HepG2 (cell line): ENCODE measurements around the gene MAGI1. TPM values are rescaled to one million over a fixed set of nuclear protein-coding genes. Genes with fewer than 3 reads are reported as not detected.

Experiments
- ERF ChIP-seq: IDR thresholded peaks from 2 replicates; pipeline ENCODE4 v1.6.1; 2018; ENCODE audit warnings: missing biosample characterization, missing genetic modification reagents
- FOXK1 ChIP-seq: sonication (generic); formaldehyde crosslinking; IDR thresholded peaks from 2 replicates; pipeline ENCODE4 v1.4.0; 2020; ENCODE audit warnings: low read depth, missing genetic modification reagents, borderline replicate concordance
- SP4 ChIP-seq: sonication (generic); formaldehyde crosslinking; IDR thresholded peaks from 2 replicates; pipeline ENCODE4 v1.8.1; 2023; ENCODE audit warnings: mild to moderate bottlenecking, missing genetic modification reagents
- ZFP41 ChIP-seq: sonication (generic); formaldehyde crosslinking; IDR thresholded peaks from 2 replicates; pipeline ENCODE4 v1.4.0; 2020; ENCODE audit warnings: mild to moderate bottlenecking, missing genetic modification reagents, borderline replicate concordance
- ZNF256 ChIP-seq: sonication (generic); formaldehyde crosslinking; conservative IDR thresholded peaks from 2 replicates; pipeline ENCODE4 v1.4.0; 2020; ENCODE audit warnings: missing genetic modification reagents
- ZNF792 ChIP-seq: IDR thresholded peaks from 2 replicates; pipeline ENCODE4 v1.6.1; 2016
- ZSCAN22 ChIP-seq: sonication (generic); formaldehyde crosslinking; IDR thresholded peaks from 2 replicates; pipeline ENCODE4 v1.4.0; 2020; ENCODE audit warnings: mild to moderate bottlenecking, missing genetic modification reagents
- polyA plus RNA-seq, 8 experiments: library from polyadenylated mRNA; depleted of rRNA in 3 of 8; stranded (reverse) in 7 of 8; unstranded in 1 of 8; fragments of >200 nt; fragmentation: Illumina TruSeq in 4 of 8; extraction: Trizol in 4 of 8; gene quantifications; 2 replicates each; pipeline versions ENCODE4 v1.2.1 to v1.2.3, GENCODE V29; 2011 to 2016; ENCODE audit warnings: low read depth in 4 of 8, missing spikeins in 1 of 8, mixed read lengths in 1 of 8; ENCODE audit not compliant: insufficient read depth in 1 of 8
- total RNA-seq, 5 experiments: library from RNA; depleted of rRNA; stranded (reverse); fragments of >200 nt; fragmentation: Illumina TruSeq; extraction: Trizol; gene quantifications; 2 replicates each; pipeline ENCODE4 v1.2.3, GENCODE V29; 2016; ENCODE audit warnings: low read depth in 1 of 5
- TF ChIP-seq, protein P1 (sequence below): sonication (generic); formaldehyde crosslinking; IDR thresholded peaks from 2 replicates; pipeline ENCODE4 v1.4.0; 2020; ENCODE audit warnings: missing genetic modification reagents, borderline replicate concordance
- TF ChIP-seq, protein P2 (sequence below): sonication (generic); formaldehyde crosslinking; conservative IDR thresholded peaks from 2 replicates; pipeline ENCODE4 v1.8.0; 2022; ENCODE audit warnings: low read depth, missing genetic modification reagents
- TF ChIP-seq, protein P3 (sequence below): sonication (generic); formaldehyde crosslinking; IDR thresholded peaks from 2 replicates; pipeline ENCODE4 v1.4.0; 2020; ENCODE audit warnings: mild to moderate bottlenecking, missing genetic modification reagents
- TF ChIP-seq, protein P4 (sequence below): sonication (generic); formaldehyde crosslinking; IDR thresholded peaks from 2 replicates; pipeline ENCODE4 v1.4.0; 2020; ENCODE audit warnings: missing genetic modification reagents

The MAGI1 gene
- total and polyA plus RNA-seq, 2 of the 13 experiments (the other 11 are each of a cell fraction or from before 2014, with no cell fraction given) = 22.2 to 26.0 TPM

DNA sequence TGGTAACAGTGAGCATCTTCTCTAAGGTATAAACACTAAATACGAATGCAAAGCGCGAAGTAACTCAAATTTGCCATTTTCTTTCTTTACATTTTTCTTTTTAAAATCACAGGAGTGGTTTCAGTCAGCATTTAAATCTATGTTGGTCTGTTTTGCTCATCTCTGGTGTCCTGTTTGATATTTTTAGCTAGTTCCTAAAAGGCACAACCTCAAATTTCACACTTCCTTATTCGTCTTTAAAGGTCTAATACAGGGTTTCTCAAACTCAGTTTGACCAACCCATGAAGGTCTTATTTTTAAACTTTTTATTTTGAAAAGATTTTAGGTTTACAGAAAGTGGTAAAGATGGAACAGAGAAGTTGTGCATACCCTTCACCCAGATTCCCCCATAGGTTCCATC lies 201.1 kb downstream of the MAGI1 start (continued):
- TF ChIP-seq, protein P1, sequence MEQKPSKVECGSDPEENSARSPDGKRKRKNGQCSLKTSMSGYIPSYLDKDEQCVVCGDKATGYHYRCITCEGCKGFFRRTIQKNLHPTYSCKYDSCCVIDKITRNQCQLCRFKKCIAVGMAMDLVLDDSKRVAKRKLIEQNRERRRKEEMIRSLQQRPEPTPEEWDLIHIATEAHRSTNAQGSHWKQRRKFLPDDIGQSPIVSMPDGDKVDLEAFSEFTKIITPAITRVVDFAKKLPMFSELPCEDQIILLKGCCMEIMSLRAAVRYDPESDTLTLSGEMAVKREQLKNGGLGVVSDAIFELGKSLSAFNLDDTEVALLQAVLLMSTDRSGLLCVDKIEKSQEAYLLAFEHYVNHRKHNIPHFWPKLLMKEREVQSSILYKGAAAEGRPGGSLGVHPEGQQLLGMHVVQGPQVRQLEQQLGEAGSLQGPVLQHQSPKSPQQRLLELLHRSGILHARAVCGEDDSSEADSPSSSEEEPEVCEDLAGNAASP = no peak
- no peak for TF ChIP-seq ZSCAN22 (CRISPR knock-in tag)
- TF ChIP-seq ZFP41 (CRISPR knock-in tag) = no peak
- TF ChIP-seq FOXK1 (CRISPR knock-in tag) = no peak
- TF ChIP-seq SP4 (CRISPR knock-in tag) = no peak
- TF ChIP-seq, protein P2, sequence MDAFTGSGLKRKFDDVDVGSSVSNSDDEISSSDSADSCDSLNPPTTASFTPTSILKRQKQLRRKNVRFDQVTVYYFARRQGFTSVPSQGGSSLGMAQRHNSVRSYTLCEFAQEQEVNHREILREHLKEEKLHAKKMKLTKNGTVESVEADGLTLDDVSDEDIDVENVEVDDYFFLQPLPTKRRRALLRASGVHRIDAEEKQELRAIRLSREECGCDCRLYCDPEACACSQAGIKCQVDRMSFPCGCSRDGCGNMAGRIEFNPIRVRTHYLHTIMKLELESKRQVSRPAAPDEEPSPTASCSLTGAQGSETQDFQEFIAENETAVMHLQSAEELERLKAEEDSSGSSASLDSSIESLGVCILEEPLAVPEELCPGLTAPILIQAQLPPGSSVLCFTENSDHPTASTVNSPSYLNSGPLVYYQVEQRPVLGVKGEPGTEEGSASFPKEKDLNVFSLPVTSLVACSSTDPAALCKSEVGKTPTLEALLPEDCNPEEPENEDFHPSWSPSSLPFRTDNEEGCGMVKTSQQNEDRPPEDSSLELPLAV = no peak
- TF ChIP-seq, protein P3, sequence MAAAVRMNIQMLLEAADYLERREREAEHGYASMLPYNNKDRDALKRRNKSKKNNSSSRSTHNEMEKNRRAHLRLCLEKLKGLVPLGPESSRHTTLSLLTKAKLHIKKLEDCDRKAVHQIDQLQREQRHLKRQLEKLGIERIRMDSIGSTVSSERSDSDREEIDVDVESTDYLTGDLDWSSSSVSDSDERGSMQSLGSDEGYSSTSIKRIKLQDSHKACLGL (CRISPR knock-in tag) = no peak
- TF ChIP-seq, protein P4, sequence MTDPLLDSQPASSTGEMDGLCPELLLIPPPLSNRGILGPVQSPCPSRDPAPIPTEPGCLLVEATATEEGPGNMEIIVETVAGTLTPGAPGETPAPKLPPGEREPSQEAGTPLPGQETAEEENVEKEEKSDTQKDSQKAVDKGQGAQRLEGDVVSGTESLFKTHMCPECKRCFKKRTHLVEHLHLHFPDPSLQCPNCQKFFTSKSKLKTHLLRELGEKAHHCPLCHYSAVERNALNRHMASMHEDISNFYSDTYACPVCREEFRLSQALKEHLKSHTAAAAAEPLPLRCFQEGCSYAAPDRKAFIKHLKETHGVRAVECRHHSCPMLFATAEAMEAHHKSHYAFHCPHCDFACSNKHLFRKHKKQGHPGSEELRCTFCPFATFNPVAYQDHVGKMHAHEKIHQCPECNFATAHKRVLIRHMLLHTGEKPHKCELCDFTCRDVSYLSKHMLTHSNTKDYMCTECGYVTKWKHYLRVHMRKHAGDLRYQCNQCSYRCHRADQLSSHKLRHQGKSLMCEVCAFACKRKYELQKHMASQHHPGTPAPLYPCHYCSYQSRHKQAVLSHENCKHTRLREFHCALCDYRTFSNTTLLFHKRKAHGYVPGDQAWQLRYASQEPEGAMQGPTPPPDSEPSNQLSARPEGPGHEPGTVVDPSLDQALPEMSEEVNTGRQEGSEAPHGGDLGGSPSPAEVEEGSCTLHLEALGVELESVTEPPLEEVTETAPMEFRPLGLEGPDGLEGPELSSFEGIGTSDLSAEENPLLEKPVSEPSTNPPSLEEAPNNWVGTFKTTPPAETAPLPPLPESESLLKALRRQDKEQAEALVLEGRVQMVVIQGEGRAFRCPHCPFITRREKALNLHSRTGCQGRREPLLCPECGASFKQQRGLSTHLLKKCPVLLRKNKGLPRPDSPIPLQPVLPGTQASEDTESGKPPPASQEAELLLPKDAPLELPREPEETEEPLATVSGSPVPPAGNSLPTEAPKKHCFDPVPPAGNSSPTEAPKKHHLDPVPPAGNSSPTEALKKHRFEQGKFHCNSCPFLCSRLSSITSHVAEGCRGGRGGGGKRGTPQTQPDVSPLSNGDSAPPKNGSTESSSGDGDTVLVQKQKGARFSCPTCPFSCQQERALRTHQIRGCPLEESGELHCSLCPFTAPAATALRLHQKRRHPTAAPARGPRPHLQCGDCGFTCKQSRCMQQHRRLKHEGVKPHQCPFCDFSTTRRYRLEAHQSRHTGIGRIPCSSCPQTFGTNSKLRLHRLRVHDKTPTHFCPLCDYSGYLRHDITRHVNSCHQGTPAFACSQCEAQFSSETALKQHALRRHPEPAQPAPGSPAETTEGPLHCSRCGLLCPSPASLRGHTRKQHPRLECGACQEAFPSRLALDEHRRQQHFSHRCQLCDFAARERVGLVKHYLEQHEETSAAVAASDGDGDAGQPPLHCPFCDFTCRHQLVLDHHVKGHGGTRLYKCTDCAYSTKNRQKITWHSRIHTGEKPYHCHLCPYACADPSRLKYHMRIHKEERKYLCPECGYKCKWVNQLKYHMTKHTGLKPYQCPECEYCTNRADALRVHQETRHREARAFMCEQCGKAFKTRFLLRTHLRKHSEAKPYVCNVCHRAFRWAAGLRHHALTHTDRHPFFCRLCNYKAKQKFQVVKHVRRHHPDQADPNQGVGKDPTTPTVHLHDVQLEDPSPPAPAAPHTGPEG (CRISPR knock-in tag) = no peak
- TF ChIP-seq ZNF792 = no peak
- TF ChIP-seq ZNF256 (CRISPR knock-in tag) = no peak
- no peak for TF ChIP-seq ERF
